Mucosa of gallbladder (tissue), 1 donor: Measurements from ENCODE around the gene INPP1. TPM values are rescaled to one million over a fixed set of nuclear protein-coding genes. Genes with fewer than 3 reads are reported as not detected.
"Not testable (repeated sequence)": the region's sequence is repeated elsewhere in the genome, so short reads cannot be mapped to it uniquely, and the experiment has no call there.

ENCODE experiments used
- DNase-seq: peaks from one replicate; pipeline ENCODE4 v3.0.0-alpha.2; 2020; ENCODE audit warnings: low spot score
- total RNA-seq: library from RNA; stranded (reverse); gene quantifications from one replicate; pipeline ENCODE4 v1.2.1, GENCODE V29; 2021
- donor health status: DM: no; HTN: no; CAD: no.

The INPP1 gene, protein sequence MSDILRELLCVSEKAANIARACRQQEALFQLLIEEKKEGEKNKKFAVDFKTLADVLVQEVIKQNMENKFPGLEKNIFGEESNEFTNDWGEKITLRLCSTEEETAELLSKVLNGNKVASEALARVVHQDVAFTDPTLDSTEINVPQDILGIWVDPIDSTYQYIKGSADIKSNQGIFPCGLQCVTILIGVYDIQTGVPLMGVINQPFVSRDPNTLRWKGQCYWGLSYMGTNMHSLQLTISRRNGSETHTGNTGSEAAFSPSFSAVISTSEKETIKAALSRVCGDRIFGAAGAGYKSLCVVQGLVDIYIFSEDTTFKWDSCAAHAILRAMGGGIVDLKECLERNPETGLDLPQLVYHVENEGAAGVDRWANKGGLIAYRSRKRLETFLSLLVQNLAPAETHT
- 41.8 TPM for total RNA-seq

DNA sequence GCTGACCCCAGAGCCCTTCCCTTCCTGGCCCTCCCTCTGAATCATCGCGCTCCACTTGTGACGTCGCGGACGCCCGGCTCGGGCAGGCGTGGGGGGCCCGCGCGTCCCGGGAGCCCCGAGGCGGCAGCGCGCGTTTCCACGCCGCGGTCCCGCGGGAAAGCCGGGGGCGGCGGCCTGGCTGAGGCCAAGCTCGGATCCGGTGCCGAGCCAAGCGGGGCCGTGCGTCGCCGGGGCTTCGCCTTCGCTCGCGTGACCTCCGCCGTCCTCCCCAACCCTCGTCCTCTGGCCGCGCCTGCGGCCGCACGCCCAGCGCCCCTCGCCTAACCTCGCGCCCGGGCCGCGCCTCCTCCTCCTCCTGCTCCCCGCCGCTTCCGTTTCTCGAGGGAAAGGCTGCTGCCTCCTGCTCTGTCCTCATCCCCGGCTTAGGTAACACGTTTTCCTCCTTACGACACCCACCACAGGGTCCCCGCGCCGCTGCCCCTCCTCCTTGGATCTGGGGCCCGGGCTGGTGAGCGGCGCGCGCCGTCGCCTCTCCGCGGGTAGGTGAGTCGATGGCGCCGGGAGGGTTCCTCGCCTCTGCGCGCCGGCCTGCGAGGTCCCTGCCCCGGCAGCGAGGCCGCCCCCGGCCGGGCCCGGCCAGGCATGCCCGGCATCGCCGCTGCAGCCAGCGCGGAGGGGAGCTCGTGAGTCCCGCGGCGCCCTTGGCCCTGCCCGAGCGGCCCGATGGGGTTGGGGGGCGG is at the start of gene INPP1:
INPP1 (plus strand) TSS at position 54 of the 740 bp plus-strand sequence. CDS start 16,514 bp downstream, outside the sequence.
- DNase-seq = peak; percentile 64

DNA sequence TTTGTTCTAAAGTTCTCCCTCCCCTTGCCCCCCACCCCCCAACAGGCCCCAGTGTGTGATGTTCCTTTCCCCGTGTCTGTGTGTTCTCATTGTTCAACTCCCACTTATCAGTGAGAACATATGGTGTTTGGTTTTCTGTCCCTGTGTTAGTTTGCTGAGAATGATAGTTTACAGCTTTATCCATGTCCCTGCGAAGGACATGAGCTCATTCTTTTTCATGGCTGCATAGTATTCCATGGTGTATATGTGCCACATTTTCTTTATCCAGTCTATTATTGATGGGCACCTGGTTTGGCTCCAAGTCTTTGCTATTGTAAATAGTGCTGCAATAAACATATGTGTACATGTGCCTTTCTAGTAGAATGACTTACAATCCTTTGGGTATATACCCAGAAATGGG is 45.5 kb upstream of the INPP1 start:
- not testable (repeated sequence) for DNase-seq

DNA sequence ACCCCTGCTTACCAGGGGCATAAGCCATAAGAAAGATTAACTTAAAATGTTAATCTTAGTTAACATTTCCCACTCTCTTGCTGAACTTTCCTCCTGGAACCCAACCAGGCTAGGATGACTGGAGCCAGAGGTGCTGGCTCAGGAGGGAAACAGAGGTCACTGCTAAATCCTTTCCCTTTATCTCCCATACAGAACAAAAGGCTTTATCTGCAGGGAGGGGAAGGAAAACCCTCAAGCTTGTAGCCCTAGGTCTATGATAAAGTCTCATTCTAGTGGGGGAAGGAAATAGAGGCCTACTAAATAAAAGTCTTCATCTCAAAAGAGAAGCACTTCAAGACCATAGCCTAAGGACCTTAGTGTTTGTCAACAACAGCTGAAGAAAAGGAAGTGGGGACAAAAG is 42.4 kb upstream of the INPP1 start:
- DNase-seq = no peak

DNA sequence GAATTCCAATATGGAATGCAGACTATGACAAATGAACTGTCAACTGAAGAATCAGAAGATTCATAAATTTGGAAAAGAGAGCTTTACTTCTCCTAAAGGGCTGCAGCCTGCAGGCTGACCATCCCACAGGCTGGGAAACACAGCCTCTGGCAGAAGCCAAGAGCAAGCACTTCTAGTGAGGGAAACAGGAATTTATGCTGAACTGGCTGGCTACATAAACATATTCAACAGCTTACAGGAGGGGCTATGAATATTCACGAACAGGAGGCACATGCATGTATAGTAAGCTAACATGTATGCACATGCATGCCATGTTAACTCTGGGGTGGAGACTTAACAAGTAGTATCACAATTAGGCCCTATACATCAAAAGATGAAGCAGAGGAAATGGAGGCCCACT is 41.3 kb upstream of the INPP1 start:
- DNase-seq = no peak

DNA sequence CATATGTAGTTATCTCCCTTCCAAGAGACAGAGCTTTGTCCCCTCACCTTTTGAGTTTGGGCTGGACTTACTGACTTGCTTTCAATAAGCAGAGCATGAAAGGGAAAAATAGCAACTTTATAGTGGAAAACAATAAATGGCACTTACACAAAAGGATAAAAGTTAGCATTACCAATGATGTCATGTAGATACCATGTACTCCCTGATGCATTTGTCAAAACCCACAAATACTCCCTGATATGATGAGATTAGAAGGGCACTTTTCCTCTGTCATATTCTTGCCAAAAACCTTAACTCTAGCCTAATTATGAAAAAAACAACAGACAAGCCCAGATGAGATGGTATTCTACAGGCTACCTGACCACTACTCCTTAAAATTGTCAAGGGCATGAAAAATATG is 39.7 kb upstream of the INPP1 start:
- DNase-seq = no peak

DNA sequence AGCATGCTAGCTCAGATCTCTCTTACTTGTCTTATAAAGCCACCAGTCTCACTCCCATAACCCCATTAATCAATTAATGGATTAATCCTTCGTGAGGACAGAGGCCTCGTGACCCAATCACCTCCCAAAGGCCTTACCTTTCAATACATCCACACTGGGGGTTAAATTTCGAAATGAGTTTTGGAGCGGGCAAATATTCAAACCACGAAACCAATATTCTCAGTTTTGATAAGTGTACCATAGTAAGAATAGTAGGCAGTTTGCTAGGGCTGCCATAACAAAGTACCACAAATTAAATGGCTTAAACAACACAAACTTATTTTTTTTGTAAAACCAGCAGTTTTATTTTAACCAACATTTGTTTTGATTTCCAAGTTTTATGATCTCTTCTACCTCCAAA is 39.0 kb upstream of the INPP1 start:
- DNase-seq = no peak

DNA sequence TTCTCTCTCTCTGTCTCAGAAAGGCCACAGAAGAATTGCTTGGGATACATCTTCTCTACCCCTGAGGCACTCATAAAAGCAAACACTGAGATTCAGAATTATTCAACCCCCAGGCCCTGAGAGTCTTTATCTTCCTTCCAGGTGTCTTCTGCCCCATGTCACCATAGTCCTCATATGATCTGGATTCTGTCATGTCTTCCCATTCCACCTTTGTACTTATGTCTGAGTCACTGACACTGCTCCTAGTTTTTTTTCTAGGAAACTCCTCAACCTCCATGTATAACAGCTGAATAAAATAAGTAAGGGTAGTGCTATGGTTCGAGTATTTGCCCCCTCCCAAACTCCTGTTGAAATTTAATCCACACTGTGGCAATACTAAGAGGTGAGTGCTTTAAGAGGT is 35.4 kb upstream of the INPP1 start:
- DNase-seq = no peak

DNA sequence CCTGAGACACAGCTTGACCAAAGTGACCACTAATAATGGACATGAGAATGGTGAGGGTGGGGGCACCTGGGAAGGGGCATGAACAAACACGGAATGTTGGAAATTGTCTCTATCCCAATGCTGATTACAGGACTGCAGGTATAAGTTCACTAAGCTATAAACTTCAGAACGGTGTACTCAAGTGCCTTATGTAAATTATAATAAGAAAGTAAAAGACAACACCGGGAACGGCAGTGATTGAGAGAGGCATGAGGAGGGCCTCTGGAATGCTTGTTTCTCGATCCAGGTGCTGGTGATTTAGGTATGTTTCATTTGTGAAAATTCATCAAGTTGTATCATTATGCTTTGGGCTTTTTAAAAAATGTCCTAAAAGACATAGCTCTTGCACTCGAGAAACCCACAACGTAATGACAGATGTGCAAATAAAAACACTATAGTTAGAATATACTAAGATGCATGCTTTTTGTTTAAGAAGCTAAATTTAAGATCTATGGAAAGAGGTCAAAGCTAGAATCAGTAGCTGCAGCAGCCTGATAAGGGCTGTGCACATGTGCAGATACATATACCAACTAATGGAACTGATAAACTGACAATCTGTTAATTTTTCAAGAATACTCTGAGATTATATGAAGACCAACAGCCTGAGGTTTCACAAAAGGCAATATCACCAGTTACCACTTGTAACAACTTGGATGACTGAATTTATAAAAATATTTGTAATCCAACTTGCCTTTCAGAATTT is 31.3 kb upstream of the INPP1 start:
- no peak for DNase-seq

DNA sequence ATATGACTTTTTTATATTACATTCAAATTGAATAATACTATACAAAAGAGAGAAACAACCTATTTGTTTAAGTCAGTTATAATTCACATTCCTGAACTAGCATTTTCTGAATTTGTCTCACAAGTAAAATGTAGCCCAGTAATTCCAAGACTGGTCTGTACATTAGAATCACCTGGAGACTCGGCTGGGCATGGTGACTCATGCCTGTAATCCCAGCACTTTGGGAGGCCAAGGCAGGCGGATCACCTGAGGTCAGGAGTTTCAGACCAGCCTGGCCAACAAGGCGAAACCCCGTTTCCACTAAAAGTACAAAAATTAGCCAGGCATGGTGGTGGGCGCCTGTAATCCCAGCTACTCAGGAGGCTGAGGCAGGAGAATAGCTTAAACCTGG is 30.8 kb upstream of the INPP1 start:
- not testable (repeated sequence) for DNase-seq

DNA sequence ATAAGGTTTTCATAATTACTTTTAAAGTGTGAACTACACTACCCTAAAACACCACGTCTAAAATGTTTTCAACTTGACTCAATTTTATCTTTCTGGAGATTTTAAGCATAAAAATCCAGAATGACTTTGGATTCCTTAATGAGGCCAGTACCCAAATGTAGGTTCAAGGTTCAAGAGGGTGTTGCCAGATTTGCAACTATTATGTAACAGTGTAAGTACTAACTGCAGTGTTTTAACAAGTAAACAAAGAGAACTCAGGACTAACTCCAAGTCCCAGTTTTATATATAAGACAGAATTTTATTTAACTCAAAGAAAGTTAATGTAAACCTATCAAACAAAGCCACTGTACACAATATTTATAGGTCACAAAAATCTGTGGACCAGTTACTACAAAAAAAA is 29.5 kb upstream of the INPP1 start:
- no peak for DNase-seq

DNA sequence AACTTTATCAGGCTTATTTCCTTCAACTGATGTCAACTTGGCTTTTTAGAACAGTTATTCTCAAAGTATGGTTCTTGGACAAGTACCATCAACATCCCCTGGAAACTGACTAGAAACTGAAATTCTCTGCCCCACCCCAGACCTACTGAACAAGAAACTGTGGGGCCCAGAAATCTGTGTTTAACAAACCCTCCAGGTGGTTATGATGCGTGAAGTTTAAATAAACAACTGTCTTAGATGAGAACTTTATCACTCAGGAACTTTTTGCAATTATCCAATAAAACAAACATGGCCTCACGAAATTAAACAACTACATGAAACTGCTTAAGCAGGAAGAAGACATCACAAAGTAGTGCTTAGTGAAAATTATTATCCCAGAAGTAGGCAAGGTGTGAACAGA is 28.1 kb upstream of the INPP1 start:
- DNase-seq = no peak

DNA sequence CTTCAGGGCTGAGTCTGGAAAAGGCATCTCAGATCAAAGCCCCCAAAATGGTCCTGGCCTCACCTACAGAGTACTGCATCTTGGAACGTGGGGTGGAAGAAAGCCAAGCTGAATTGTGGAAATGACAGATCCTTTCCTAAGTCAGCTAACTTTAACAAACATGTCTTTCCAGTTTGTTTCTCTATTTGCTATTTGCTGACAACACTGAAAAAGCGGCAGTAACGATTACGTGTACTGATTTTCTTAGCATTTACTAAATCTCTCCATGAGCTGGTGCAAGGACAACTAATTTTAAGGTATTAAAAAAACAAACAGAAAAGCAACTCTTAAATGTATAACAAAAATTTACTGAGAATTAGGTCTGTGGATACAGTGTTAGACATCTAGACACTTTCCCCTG is 24.9 kb upstream of the INPP1 start:
- DNase-seq = no peak

DNA sequence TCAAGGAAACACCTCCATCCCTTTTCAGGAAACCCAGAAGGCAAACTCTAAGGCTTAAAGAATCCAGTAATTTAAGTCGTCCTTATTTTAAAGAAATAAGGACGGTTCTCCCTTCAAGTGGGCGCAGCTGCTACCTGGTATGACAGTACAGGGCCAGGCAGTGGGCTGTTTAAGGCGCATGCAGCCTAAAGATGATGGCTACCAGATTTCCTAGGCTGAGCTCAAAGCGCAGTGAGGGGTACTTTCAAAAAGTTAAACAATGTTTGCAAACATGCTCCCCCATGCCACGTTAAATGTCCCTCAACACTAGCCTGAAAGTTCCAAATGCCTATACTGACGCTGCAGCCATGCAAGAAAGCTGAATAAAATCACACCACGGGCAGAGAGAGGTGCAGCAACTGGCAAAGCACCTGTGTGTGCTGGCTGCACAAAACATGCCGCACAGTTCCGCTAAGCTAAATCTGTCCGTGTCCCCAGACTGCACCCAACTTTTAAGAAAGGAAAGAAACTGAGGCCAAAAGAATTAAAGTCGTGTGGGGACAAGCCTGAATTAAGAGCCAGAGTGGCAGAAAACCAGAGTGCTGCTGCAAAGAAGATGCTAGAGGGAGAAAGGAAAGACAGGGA is 24.3 kb upstream of the INPP1 start:
- no peak for DNase-seq

DNA sequence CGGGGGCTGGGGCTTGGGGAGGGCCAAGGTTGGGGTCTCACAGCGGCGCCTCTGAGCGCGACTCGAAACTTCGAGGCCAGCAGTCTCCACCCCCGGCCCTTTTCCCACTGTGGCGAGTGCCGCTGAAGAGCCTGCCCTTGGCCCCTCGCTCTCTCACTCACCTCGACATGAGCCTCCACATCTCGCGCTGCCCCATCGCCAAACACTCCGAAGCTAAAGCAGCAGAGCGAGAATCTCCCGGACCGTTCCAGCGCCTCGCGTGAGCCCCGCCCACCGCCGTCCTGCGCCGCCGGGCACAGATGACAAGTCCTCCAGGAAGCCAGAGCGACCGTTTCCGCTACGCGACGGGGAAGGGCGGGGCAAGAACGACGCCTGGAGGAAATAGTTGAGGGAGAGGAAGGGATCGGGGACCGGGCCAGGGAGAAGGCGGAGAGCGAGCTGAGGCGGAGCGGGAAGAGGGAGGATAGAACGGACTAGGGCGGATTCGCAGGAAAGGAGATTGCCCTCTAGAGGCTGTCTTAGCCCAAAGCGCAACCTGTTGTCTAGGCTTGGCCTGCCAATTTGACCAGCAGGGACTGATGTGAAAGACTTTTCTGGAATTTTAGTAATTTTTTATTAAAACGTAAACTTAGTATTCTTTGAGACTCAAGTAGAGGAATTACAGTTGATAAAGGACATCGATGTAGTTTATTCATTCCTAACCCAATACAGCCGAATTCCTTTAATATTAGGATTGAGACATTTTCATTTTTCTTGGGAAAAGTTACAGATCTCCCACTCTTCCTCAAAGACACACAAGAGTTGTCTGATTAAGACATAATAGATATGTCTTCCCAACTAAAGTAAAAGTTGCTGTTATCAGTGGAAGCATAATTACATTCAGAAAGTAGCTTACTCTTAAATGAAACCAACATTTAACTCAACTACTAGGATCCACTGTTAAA is 23.6 kb upstream of the INPP1 start, which contains the start of gene HIBCH:
HIBCH (minus strand) TSS at position 272 of the 944 bp plus-strand sequence; CDS start at position 196, 76 bp downstream.
- peak; percentile 98 for DNase-seq

DNA sequence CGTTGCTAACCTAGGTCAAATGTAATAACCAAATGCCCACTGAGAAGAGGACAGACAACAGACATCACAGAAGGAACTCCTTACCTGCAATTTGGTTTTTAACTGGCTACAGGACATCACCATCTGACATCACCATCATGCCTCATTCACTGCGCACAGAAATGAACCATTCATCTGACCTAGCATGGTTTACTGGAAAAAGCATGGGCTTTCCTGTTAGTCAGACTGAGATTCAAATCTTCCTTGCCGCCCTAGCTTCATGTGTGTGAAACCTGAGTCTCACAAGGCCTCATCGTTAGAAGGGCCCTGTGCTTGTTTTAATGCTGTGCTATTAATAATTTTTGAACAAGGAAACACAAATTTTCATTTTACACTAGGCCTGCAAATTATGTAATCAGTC is 22.7 kb upstream of the INPP1 start:
- DNase-seq = no peak

DNA sequence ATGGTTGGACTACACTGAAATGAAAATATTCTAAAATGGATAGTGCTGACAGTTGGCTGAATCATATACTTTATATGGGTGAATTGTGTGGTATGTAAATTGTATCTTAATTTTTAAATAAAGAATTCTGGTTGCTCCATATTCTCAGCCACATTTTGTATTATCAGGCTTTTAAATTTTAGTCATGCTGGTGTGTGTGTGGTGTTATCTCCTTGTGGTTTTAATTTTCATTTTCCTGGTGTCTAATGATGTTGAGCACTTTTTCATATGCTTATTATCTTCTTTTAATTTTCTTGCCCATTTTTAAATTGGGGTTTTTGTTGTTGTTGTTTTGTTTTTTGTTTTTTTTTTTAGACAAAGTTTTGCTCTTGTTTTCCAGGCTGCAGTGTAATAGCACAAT is 20.0 kb upstream of the INPP1 start:
- DNase-seq = no peak

DNA sequence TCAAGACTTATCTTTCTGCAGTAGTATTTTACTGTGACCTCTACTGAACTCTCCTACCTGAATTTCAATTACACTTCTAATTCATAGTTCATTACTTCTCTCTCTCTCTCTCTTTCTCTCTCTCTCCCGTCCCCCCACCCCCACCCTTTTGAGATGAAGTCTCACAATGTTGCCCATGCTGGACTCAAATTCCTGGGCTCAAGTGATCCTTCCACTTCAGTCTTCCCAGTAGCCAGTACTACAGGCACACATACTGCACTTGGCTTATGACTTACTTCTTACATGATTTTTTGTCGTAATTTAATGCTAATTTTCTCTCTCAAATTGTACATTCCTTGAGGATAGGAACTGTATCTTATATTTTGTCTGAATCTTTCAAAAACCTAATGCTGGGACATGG is 17.8 kb upstream of the INPP1 start:
- DNase-seq = no peak

DNA sequence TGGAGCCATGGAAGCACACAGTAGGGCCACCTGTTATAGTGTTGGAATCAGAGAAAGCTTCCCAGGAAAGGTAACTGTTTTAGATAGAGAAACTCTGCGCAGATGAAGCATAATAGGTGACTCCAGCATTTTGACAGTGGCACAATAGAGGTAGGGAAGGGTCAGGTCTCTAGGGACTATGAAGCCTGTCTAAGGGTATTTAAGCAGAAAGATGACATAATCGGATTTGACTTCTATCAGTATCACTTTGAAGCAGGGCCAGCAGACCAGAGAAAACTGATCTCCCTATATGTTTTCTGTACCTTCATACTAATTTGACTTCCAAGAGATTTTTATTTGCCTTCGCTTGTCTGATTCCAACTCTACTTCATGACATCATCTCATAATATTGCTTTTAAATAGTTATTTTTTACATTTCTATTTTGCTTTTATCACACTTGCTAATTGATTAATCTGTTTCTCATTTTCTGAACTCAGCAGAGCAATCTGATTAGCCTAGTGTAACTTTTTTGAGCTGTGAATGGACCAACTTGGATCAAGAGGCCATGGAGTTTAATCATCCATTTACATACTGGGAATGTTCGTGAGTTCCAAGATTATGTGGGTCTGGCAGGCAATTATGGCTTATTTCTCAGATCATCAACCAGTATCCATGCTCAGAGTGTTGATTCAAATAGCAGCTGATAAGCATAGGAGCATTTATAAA is 15.4 kb upstream of the INPP1 start:
- DNase-seq = no peak

DNA sequence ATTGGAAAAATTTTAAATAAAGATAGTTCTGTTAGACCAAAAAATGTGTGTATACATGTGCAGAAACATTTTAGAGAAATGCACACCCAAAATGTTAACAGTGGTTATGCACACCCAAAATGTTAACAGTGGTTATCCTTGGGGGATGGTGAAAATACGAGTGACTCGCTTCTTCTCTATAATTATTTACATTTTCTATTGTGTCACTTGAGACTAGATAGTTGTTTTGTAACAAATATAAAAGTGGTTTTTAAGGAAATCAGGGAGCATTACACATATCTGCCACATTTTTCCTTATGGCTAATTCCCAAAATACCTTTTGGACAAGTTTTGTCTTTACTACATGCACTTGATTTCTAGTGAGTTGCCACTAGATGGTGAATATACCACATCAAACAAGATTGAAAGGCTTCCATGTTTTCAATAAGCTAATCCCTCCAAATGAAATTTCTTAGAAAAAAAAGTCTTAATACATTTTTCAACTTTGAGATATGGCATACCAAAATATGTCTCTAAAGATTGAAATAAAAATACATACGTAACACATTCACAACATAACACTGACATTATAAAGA is 14.7 kb upstream of the INPP1 start:
- DNase-seq = no peak

DNA sequence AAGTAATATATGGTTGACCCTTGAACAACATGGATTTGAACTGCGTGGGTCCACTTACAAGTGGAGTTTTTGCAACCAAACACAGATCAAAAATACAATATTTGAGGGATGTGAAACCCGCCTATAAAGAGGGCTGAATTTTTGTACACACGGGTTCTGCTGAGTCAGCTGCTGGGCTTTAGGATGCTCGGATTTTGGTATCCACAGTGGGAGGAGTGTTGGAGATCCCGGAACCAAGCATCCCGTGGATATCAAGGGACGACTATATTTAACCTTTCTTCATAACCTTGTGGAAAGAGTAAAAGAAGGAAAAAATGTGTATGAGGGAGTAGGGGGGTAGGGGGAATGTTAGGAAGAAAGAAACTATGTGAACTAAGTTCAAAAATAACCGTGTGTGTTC is 10.0 kb upstream of the INPP1 start:
- no peak for DNase-seq
